NCI-H2196 treated with DMSO at 0.1 percent for 48 hours (cell line): ENCODE results near the gene WASHC2C.
"Not testable (repeated sequence)": the region's sequence is repeated elsewhere in the genome, so short reads cannot be mapped to it uniquely, and the experiment has no call there.

Source experiments
- DNase-seq: peaks from one replicate; lab custom pipeline; 2025; ENCODE audit not compliant: unreplicated experiment; lab: John Stamatoyannopoulos, UW

WASHC2C gene

GRCh38 chr10:45822918-45823317 is 95.9 kb downstream of the WASHC2C start:
- DNase-seq: not testable (repeated sequence)
